Fibroblast of lung (primary cell): ENCODE measurements around the gene TCEA3.

Experiments
- CTCF ChIP-seq, 2 donors: IDR thresholded peaks in 1 of 2; conservative IDR thresholded peaks in 1 of 2; 1 replicate in 1 of 2; 2 replicates in 1 of 2; pipeline ENCODE4 v1.5.1; 2011 to 2012; ENCODE audit warnings: low read length in 2 of 2, control low read depth in 1 of 2, inconsistent platforms in 1 of 2, low read depth in 1 of 2, mild to moderate bottlenecking in 1 of 2
- EZH2 ChIP-seq: IDR thresholded peaks from 2 replicates; pipeline ENCODE4 v1.5.1; 2012; ENCODE audit warnings: low read length, control low read depth, mild to moderate bottlenecking; ENCODE audit errors: missing control alignments

- no peak for TF ChIP-seq EZH2
- no peak for TF ChIP-seq CTCF (conservative IDR thresholded peaks at IDR 0.05 in 1 of 2, IDR thresholded peaks at IDR 0.05 in 1 of 2; ENCODE audit: low read depth in 1 of 2, low read length in 2 of 2)
These were observed 21.2 kb downstream of the TCEA3 start for GRCh38 chr1:23403355-23403734.
